OCI-LY1 (cell line): ENCODE results near the gene RAB4B.

ENCODE experiments used
- H2AFZ ChIP-seq: fragments of 200-600 bp; sonication (generic), shearing (Covaris generic); 2 replicates; pipeline ENCODE4 v1.6.0; 2014; ENCODE audit warnings: antibody characterized with exemption, mild to moderate bottlenecking, low read length
- H3F3A ChIP-seq: fragments of 200-600 bp; sonication (generic), shearing (Covaris generic); 2 replicates; pipeline ENCODE4 v1.6.0; 2014; ENCODE audit warnings: mild to moderate bottlenecking, antibody characterized with exemption, low read length, moderate library complexity; ENCODE audit not compliant: insufficient read depth
- H3K27ac ChIP-seq: fragments of 200-600 bp; sonication (generic); 2 replicates; pipeline ENCODE4 v1.5.1; 2014; ENCODE audit warnings: low read length, mixed run types, mild to moderate bottlenecking, low read depth; ENCODE audit not compliant: poor library complexity, severe bottlenecking
- H3K27me3 ChIP-seq: fragments of 200-600 bp; sonication (generic); 2 replicates; pipeline ENCODE4 v1.6.0; 2014; ENCODE audit warnings: antibody characterized with exemption, mild to moderate bottlenecking, low read length, moderate library complexity; ENCODE audit not compliant: insufficient read depth
- H3K36me3 ChIP-seq: fragments of 200-600 bp; sonication (generic); 2 replicates; pipeline ENCODE4 v1.6.1; 2014; ENCODE audit warnings: mild to moderate bottlenecking, antibody characterized with exemption, low read length, moderate library complexity, mixed read lengths; ENCODE audit not compliant: insufficient read depth
- H3K4me1 ChIP-seq: fragments of 200-600 bp; sonication (generic); 2 replicates; pipeline ENCODE4 v1.5.1; 2014; ENCODE audit warnings: mild to moderate bottlenecking, low read length, moderate library complexity; ENCODE audit not compliant: insufficient read depth, severe bottlenecking
- H3K4me2 ChIP-seq: fragments of 200-600 bp; sonication (generic), shearing (Covaris generic); 2 replicates; pipeline ENCODE4 v1.6.1; 2014; ENCODE audit warnings: low read length
- H3K4me3 ChIP-seq: fragments of 200-600 bp; sonication (generic); 2 replicates; pipeline ENCODE4 v1.5.1; 2014; ENCODE audit warnings: low read length, low read depth, mild to moderate bottlenecking, mixed read lengths; ENCODE audit not compliant: poor library complexity, severe bottlenecking
- H3K79me2 ChIP-seq: fragments of 200-600 bp; shearing (Covaris generic); 2 replicates; pipeline ENCODE4 v1.6.1; 2016; ENCODE audit warnings: mixed run types, low read length, mixed read lengths; ENCODE audit not compliant: insufficient read depth
- H3K9ac ChIP-seq: fragments of 200-600 bp; sonication (generic), shearing (Covaris generic); 2 replicates; pipeline ENCODE4 v1.6.1; 2014; ENCODE audit warnings: mild to moderate bottlenecking, low read length, mixed read lengths
- H3K9me2 ChIP-seq: fragments of 200-600 bp; sonication (generic), shearing (Covaris generic); 2 replicates; pipeline ENCODE4 v1.6.1; 2014; ENCODE audit warnings: low read depth, mild to moderate bottlenecking, low read length, mixed read lengths
- H3K9me3 ChIP-seq: fragments of 200-600 bp; shearing (Covaris generic); 2 replicates; pipeline ENCODE4 v1.6.1; 2014; ENCODE audit warnings: low read length, mixed read lengths
- H4K20me1 ChIP-seq: fragments of 200-600 bp; sonication (generic), shearing (Covaris generic); 2 replicates; pipeline ENCODE4 v1.6.0; 2016; ENCODE audit warnings: mild to moderate bottlenecking, low read length; ENCODE audit not compliant: insufficient read depth
- CTCF ChIP-seq: fragments of 200-600 bp; sonication (generic), shearing (Covaris generic); IDR thresholded peaks from 2 replicates; pipeline ENCODE4 v1.5.1; 2017; ENCODE audit warnings: mild to moderate bottlenecking, antibody characterized with exemption, low read length, moderate library complexity, mixed read lengths
- EZH2 ChIP-seq: fragments of 200-600 bp; sonication (generic), shearing (Covaris generic); IDR thresholded peaks from 2 replicates; pipeline ENCODE4 v1.8.0; 2017; ENCODE audit warnings: borderline replicate concordance, mixed run types, mild to moderate bottlenecking, antibody characterized with exemption, low read length, moderate library complexity, mixed read lengths

RAB4B gene

GRCh38 chr19:40807147-40808020, 29.3 kb downstream of the RAB4B start:
- no peak overlapping the region for H3K4me3 ChIP-seq
- no peak overlapping the region for H2AFZ ChIP-seq
- H3K9me3 ChIP-seq: no peaks in the 10 kb centered on the region
- H3K27ac ChIP-seq: no peak overlapping the region
- H3K79me2 ChIP-seq: 0 out of 2 replicates have a peak, but pooled peaks cover 8% of the 10 kb centered on the region
- H3K4me2 ChIP-seq: no peak overlapping the region; the same call in 1 of the 2 replicates
- H3K27me3 ChIP-seq: no peaks in the 10 kb centered on the region
- no peak overlapping the region for H3K9ac ChIP-seq
- peaks cover 54% of the 10 kb centered on the region for H3K36me3 ChIP-seq
- H3K9me2 ChIP-seq: no peaks in the 10 kb centered on the region
- H3F3A ChIP-seq: no peaks in the 10 kb centered on the region
- H3K4me1 ChIP-seq: peaks cover 59% of the 10 kb centered on the region
- no peak for TF ChIP-seq EZH2
- TF ChIP-seq CTCF: peak; percentile 20; the same call in 1 of the 2 replicates
- H4K20me1 ChIP-seq: no peaks in the 10 kb centered on the region

GRCh38 chr19:40808021-40808325, 29.9 kb downstream of the RAB4B start:
- Histone ChIP-seq H3K36me3 (peaks cover 48% of the 10 kb centered on the region), H3K27ac (no peak overlapping the region), H3K4me3 (no peak overlapping the region), H3F3A (no peaks in the 10 kb centered on the region), H3K9me3 (no peaks in the 10 kb centered on the region), H3K4me1 (peaks cover 53% of the 10 kb centered on the region), H4K20me1 (no peaks in the 10 kb centered on the region), H3K9me2 (no peaks in the 10 kb centered on the region), H3K4me2 (no peak overlapping the region), H3K27me3 (no peaks in the 10 kb centered on the region), H3K79me2 (0 out of 2 replicates have a peak, but pooled peaks cover 8% of the 10 kb centered on the region), H2AFZ (no peak overlapping the region), H3K9ac (no peak overlapping the region)
- TF ChIP-seq EZH2: no peak
- no peak for TF ChIP-seq CTCF

- Histone ChIP-seq H2AFZ (no peak overlapping the region), H3K27ac (no peak overlapping the region), H3K9ac (no peak overlapping the region), H3K4me2 (no peak overlapping the region), H3K27me3 (no peaks in the 10 kb centered on the region), H3K36me3 (peaks cover 47% of the 10 kb centered on the region), H3F3A (no peaks in the 10 kb centered on the region), H4K20me1 (no peaks in the 10 kb centered on the region), H3K4me1 (peaks cover 48% of the 10 kb centered on the region), H3K4me3 (no peak overlapping the region), H3K9me2 (no peaks in the 10 kb centered on the region), H3K79me2 (0 out of 2 replicates have a peak, but pooled peaks cover 8% of the 10 kb centered on the region), H3K9me3 (no peaks in the 10 kb centered on the region)
- TF ChIP-seq CTCF: no peak
- TF ChIP-seq EZH2: no peak
Measured at GRCh38 chr19:40808497-40808896, 30.4 kb downstream of the RAB4B start.
